TTC549 (cell line): ENCODE data around the gene ANKRD49.

ENCODE experiments used
- FAIRE-seq: peaks from 2 replicates; lab custom pipeline; 2012; peaks lifted over from hg19 to GRCh38; lab: Jason Lieb, UNC

The ANKRD49 gene

DNA sequence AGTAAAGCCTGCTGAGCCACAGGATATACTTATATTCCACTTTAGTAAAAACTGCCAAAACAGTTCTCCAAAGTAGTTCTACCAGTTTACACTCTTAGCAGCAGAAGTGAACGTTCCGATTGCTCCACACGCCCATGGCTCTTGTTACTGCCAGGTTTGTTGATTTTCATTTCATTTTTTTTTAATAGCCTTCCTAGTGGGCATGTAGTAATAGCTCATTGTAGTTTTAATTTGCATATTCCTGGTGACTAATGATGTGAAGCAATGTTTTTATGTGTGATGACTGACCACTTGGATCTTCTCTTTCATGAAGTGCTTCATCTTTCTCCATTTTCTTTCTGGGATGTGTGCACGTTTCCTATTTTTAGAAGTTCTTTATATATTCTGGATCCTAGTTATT, 13.7 kb downstream of the ANKRD49 start:
- no peak for FAIRE-seq

DNA sequence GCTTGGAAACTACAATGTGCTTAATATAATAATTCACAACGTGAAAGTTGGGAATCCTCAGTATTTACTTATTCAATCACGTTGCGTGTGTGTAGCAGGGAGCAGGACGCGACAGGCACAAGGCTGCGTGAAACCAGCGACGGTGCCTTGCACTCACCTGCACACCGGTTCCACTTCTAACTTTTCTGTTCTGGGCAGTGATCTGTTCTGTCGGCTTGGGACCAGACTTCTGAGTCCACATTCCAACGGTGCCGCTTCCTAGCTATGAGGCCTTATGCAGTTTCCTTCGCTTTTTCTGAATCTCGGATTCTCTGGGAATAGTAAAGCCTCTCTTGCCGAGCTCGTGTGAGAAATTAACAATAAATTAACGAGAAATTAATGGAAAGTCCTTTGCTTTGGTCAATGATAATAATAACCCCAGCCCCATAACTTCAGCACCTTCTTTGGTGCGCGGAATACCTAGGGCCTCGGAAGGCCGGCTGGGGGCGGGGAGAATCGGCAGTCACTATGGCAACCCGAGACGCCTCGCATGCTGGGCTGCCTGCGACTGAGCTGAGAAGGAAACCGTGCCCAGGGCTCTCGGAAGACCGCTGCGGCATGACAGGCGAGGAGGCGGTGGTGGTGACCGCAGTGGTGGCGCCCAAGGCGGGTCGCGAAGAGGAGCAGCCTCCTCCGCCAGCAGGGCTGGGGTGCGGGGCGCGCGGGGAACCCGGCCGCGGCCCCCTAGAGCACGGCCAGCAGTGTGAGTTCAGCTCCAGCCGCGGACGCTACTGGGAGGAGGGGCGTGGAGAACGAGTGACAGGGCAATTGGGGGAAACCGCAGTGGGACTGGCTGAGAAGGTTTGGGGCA, 18.4 kb downstream of the ANKRD49 start, which contains the start of gene C11orf97:
Gene C11orf97, plus strand, starts transcription at position 530 of the 850 bp plus-strand sequence. Its CDS starts 68 bp downstream, at position 598.
- FAIRE-seq: no peak

DNA sequence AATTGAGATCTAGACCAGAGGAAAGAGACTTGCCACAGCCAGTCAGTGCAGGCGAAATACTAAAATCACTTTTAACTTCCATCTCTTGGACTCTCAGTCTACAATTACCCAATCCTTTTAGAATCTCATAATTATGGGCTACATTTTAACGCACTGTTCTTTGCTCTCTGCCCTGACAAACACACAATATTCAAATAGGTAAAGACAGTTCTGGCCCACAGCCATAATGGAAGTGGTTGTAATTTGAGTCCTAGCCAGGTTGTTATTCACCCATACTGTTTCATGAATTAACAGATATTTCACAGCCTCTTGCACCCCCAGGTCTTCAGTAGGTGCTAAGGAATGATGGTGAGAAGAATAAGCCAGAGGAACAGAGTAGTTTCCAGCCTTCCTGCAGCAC, 19.3 kb downstream of the ANKRD49 start:
- FAIRE-seq: no peak

DNA sequence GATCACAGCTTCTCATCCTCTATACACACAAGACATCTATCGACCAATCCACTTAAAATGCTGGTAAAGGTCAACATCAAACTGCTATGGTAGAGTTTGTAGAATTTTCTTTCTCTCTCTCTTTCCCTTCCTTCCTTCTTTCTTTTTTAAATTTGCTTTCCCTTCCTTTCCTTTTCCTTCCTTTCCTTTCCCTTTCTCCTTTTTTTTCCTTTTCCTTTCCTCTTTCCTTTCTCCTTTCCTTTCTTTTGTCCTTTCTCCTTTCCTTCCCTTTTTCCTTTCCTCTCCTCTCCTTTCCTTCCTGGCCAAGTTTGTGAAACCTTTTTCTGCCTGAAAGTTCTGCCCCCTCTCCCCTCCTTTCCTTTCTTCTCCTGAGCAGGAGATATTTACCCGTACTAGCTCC, 21.6 kb downstream of the ANKRD49 start:
- no peak for FAIRE-seq

DNA sequence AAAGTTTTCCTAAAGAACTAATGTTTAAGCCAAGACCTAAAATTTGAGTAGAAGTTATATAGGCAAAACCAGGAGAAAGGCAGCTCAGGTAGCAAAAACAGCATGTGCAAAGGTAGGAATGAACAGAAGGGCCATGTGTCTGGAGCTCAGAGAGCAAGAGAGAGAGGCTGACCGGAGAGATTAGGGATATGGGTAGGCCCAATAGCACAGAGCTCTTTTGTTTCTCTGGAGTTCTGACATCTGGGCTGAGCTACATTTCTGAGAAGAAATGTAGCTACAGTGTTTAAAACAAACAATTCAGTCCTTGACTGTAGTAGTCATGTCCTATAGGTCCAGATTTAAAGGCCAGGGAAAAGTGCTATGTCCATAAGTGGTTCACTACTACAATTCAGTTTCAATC, 22.9 kb downstream of the ANKRD49 start:
- no peak for FAIRE-seq

DNA sequence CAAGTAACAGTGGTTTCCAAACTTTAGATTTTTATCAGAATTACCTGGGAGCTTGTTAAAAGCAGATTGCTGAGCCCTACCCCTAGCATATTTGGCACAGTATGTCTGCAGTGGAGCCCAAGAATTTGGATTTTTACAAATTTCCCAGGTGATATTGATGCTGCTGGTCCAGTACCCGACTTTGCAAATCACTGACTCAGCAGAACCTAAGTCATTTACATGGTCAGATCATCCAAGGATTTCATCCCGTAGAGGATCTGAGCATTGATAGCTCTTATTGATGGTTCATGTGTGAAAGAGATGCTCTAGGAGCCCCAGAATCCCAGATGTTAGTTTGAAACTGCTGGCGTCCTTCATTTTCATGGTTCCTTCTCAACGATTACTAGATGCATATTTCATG, 24.5 kb downstream of the ANKRD49 start:
- no peak for FAIRE-seq

DNA sequence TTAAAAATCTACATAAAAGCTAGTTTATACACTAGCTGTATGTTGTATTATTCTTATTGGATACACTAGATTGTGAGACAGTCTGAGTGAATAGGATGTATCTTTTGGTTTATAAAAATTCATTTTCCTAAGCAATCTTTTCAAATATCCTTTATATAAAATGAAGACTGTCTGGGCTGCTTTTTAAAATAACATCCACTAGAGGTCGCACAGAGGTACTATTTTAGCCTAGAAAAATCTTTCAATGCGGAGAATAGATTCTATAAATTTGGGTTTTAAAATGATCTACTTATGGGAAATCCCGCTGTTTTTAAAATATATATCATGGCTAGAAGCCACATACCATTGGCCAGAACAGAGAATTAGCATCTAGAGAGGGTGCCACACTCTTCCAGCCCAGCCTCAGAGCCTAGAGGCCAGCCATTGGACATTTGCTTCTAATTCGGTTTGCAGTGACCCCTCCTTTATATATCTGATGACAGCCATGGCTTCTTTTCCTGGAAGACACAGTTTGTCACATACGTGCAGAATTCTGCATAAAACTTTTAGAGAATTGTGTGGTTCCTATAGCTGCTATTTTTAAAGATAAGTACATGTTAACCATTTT, 25.8 kb downstream of the ANKRD49 start:
- peak; percentile 84 for FAIRE-seq

DNA sequence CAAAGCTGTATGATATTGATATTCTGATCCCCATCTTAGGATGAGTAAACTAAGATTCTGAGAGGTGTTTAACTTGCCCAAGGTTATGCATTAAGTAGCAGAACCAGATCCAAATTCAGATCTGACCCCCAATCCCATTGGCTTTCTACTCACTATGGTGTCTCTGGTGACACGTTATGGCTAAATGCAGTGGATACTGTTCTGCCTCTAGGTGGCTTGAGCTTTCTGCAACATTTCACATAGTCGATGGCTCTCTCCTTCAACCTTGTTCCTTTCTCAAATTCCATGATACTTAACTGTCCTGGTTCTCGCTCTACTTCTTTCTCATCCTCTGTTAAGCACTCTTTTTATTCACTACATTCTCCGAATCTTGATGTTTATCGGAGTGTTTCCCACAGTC, 27.9 kb downstream of the ANKRD49 start:
- FAIRE-seq: no peak

DNA sequence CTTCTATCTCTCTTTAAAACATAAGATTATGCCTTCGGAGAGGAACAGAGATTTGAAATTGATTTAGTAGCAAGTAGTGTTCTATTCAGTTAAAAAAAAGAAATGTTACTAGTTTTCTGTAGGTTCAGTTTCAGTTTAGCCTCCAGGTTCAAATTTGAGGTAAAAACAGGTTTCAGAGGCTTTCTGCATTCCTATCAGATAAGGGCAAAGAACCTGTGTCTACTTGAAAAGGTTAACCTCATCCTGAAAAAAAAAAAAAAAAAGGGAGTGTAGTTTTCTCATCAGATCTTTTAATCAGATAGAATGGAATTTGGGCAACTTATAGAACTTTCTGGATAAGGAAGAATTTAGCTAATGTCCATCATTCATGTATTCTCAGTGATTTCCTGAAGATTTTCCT, 30.6 kb downstream of the ANKRD49 start:
- no peak for FAIRE-seq

DNA sequence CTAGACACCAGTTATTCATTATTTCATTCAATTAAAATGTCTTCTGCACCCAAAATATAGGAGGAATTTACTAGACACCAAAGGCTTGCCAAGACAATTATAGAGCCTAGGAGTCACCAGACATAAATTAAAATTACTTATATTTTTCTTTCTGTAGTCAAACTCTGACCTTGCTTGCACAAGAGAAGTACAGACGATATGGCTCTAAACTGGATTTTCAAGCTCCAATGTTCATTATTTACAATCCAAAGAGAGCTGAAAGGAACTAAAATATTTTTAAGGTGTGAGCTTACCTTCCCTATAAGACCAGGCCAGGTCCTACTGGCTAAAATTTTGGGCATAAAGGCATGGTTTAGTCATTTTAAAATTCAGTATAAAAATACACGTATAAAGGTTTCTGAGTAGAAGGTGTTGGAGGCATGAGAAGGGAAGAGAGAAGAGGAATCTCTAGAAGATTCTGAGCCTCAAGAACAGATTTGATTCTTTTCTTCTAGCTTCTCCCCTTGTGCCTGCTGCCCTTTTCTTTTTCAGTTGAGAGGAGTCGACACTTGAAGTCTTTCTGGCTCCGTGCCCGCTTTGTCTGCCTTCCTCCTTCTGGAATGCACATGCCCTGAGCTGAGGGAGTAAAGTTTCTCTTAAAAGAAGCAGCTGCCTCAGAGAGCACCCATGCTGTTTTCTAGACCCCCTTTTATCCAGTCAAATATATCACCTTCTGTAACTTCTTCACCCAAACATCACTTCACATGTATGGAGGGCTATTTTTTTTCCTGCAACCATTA, 32.0 kb downstream of the ANKRD49 start:
- no peak for FAIRE-seq

DNA sequence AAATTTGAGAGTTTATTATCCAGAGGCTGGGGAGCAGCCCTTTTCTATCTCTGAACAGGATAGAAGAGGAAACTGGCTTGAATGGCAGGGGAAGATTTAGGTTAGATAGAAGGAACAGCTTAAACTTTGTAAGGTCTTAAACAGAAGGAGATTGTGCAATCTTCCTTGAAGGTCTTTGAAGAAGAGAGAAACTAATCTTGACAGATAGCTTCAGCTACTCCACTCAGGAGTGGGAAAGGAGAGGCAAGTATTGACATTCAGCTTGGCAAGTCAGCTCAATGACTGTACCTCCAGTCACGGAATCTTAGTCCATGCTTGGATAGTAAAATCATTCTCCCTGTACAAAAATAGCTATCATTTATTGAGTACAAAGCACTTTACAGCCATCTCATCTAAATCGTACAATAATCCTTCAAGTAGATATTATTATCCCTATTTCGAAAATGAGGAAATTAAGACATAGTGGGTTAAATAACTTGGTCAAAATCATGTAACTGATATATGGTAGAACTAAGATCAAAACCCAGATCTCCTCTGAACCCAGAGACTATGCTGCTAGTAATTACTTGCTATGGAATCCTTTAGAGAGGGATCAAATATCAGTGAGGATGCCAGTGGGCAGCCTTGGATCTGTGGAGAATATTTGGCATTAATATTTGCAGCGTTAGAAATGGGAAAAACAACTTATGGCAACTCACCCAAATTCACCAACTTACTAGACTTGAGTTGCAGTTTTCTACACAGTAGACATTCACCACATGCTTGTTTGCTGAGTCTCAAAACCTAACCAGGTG, 33.1 kb downstream of the ANKRD49 start:
- FAIRE-seq: no peak

DNA sequence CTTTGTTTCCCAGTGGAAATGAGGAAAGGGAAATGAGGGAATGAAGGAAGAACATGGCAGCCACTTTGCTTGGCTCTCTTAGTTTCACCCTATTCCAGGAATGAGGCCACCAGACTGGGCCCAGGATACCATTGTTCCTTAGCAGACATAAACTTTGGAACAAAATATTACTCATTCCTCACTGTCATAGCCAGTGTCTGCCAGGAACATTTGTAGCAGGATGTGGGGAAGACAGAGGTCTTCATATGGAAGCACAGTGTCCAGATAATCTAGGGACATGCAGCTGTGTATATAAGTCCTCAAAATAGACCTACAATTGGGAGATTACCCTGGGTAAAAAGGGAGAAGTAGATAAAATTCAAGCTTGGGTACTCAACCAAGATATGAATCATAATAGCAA, 34.8 kb downstream of the ANKRD49 start:
- FAIRE-seq: no peak

DNA sequence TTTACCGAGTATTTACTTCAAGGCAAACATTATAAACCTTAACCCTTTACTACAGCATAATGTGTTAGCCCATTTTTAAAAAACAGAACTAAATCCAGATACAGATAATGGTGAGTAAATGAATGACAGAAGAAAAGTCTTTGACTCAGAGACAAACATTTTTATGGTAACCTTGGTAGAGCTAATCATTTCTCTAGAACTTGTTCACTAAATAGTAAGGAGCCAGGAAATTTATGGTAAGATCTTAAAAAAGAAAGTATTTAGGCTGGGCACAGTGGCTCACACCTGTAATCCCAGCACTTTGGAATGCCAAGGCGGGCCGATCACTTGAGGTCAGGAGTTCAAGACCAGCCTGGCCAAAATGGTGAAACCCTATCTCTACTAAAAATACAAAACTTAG, 38.4 kb downstream of the ANKRD49 start:
- no peak for FAIRE-seq

DNA sequence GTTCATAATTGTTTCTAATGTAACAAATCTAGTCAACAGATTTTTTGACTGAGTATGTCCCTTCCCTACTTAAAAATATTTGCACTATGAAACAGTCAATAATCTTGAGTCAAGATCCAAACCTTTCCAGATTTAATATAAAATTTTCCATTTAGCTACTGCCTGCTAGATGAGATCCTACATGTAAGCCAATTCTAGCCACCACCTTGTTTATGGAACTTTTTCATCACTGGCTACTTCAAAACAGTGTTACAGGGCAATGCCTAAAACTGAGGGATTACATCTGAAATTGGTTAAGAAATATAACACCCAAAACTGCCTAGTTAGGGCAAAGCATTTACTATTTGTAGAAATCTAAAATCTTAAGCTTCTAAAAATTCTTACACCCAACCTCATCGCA, 39.4 kb downstream of the ANKRD49 start:
- no peak for FAIRE-seq

DNA sequence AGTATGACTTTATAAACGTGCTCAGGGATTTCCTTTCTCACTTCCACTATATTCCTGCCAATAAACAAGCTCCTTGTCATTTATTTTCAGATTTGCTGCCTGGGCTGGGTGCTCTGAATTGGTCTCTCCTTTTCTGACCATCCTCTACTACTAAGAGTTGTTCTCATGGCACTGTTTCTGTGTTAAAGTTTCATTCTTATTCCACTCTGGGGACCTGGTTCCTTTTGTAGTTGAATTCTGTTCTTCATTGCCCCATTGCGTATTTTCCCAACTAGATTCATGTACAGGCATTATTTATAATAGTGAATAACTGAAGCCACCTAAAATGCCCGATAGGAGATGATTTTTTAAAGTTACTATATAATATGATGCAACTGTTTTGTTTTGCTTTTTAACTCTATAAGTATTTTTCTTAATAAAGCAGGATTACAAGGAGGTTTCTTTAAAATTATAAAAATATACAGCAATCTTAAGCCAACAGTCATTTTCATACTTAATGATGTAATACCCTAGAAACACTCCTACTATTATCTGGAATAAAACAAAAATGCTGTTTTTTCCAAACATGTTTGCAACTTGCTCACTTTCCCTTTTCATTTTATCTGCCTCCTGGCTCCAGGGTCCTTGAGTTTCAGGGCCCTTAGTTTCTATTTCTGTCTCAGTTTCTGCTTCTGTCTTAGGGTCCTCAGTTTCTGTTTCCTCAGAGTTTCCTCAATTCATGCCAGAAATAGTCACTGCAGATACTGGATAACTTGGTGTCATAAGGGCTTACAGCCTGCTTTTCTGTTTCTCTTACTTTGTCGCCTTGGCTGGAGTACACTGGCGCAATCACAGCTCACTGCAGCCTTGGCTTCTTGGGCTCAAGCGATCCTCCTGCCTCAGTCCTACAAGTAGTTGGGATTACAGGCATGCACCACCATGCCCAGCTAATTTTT, 40.2 kb downstream of the ANKRD49 start:
- no peak for FAIRE-seq

DNA sequence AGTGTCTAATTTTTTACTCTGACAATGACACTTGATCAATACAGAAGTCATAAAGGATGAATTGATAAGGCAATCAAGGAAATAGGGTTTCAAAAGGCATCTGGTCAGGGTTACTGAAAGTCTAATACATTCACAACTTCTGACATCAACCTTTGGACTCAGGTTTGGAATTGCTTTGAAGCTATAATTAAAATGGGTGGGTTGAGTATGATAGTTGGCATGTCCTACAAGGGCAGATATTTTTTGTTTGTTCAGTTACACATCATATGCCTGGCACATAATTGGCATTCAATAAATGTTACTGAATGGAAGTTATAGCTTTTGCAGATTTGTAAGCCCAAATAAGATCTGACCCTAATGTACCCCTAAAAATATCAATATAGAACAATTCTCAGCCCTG, 42.6 kb downstream of the ANKRD49 start:
- FAIRE-seq: no peak

DNA sequence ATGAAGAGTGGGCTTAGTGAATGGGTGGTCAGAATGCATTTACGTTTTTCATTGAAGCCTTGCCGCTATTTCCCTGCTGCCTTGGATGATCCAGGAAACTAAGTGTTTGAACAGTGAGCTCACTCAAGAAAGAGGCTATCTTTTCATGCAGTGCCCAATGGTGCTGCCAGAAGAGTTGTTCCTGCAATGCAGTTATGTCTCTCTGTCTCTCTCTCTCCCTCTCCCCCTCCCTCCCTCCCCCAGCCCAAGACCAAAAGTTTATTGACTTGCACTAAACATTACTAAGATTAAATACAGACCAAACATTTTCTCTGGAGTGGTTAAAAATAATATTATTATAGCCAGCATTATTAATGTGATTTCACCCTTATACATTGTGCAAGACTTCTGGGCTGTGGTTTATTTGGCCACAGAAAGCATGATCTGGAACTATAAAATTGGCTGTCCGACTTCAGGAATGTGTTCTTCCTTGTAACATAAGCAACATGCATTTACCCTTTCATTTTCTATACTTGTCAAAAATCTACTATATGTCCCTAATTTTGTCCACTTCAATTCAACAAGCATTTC, 43.3 kb downstream of the ANKRD49 start:
- FAIRE-seq: no peak

DNA sequence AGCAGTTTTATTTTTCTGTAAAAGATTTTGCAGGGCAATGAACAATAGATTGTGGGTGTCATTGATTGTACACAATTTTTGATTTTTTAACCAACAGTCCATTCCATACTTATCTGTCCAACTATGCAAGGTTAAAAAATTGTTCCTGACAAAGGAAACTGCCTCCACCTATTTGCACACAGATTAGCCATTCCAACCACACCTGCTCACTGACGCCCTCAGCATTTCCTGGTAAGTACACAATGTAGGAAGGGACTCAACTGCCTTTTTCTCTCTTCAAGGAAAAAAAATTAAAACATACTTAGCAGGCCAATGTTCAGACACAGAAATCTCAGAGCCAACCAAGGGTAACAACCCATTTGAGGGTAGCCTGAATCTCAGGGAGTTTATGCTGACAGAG, 45.6 kb downstream of the ANKRD49 start:
- FAIRE-seq: no peak

DNA sequence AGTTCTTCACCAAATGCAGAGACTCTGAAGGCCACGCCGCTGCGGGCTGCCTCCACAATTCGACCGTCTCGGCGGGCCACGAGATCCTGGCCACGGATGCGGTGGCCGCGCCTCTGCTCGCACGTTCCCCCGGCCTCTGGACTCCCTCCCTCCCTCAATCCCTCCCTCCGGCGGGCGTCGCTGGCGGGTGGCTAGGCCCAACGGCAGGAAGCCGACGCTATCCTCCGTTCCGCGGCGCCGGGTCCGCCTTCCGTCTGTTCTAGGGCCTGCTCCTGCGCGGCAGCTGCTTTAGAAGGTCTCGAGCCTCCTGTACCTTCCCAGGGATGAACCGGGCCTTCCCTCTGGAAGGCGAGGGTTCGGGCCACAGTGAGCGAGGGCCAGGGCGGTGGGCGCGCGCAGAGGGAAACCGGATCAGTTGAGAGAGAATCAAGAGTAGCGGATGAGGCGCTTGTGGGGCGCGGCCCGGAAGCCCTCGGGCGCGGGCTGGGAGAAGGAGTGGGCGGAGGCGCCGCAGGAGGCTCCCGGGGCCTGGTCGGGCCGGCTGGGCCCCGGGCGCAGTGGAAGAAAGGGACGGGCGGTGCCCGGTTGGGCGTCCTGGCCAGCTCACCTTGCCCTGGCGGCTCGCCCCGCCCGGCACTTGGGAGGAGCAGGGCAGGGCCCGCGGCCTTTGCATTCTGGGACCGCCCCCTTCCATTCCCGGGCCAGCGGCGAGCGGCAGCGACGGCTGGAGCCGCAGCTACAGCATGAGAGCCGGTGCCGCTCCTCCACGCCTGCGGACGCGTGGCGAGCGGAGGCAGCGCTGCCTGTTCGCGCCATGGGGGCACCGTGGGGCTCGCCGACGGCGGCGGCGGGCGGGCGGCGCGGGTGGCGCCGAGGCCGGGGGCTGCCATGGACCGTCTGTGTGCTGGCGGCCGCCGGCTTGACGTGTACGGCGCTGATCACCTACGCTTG, 50.2 kb downstream of the ANKRD49 start, which contains the start of gene FUT4:
Gene FUT4, plus strand, starts transcription at position 227 of the 951 bp plus-strand sequence. Its CDS starts 213 bp downstream, at position 440.
- FAIRE-seq: no peak
